Measurements from ENCODE around the gene ENO1.
"Not testable (repeated sequence)": the region's sequence is repeated elsewhere in the genome, so short reads cannot be mapped to it uniquely, and the experiment has no call there.

ENO1 gene

GRCh38 chr1:8841395-8841794 lies 37.1 kb downstream of the ENO1 start:
- no peak for TF ChIP-seq CTCF (IDR thresholded peaks at IDR 0.05)
- DNase-seq (ENCODE audit: low spot score): no peak
- H3K27ac ChIP-seq: no peak overlapping the region
- no peak overlapping the region for H3K4me3 ChIP-seq

- no peak for TF ChIP-seq CTCF (IDR thresholded peaks at IDR 0.05)
- DNase-seq (ENCODE audit: low spot score): no peak
- no peak overlapping the region for H3K27ac ChIP-seq
- H3K4me3 ChIP-seq: no peak overlapping the region
Measured at GRCh38 chr1:8839990-8840389, 38.5 kb downstream of the ENO1 start.

- Histone ChIP-seq H3K4me3 (no peak overlapping the region), H3K27ac (no peak overlapping the region)
- TF ChIP-seq CTCF (IDR thresholded peaks at IDR 0.05): no peak
- no peak for DNase-seq (ENCODE audit: low spot score)
Measured at GRCh38 chr1:8835941-8836643, 42.4 kb downstream of the ENO1 start.

- H3K27ac ChIP-seq: no peak overlapping the region
- no peak overlapping the region for H3K4me3 ChIP-seq
- peak; percentile 11 for DNase-seq (ENCODE audit: low spot score)
- no peak for TF ChIP-seq CTCF (IDR thresholded peaks at IDR 0.05)
Measured at GRCh38 chr1:8831340-8831739, 47.1 kb downstream of the ENO1 start.

GRCh38 chr1:8830732-8831131 lies 47.8 kb downstream of the ENO1 start:
- DNase-seq (ENCODE audit: low spot score); H3K4me3 ChIP-seq; H3K27ac ChIP-seq: not testable (repeated sequence)

- Histone ChIP-seq H3K27ac (no peak overlapping the region), H3K4me3 (no peak overlapping the region)
- peak; percentile 67 for DNase-seq (ENCODE audit: low spot score)
- no peak for TF ChIP-seq CTCF (IDR thresholded peaks at IDR 0.05)
Measured at GRCh38 chr1:8825985-8826481, 52.5 kb downstream of the ENO1 start.

GRCh38 chr1:8823295-8823664 lies 55.2 kb downstream of the ENO1 start:
- DNase-seq (ENCODE audit: low spot score): peak; percentile 4
- H3K27ac ChIP-seq: no peak overlapping the region
- no peak for TF ChIP-seq CTCF (IDR thresholded peaks at IDR 0.05)
- no peak overlapping the region for H3K4me3 ChIP-seq

Data from coronary artery (tissue), 2 donors.